ENCODE results near the gene HOXA11.

Gene HOXA11

GRCh38 chr7:27186668-27187474, 1.8 kb upstream of the HOXA11 start:
- no peak overlapping the region for H3K27ac ChIP-seq (ENCODE audit: low read length)
- no peak overlapping the region for H3K4me3 ChIP-seq (ENCODE audit: low read depth in 1 of 2, low read length in 2 of 2)
- no peaks in the 10 kb centered on the region for H3K36me3 ChIP-seq (ENCODE audit: insufficient read depth, low read length)
- no peaks in the 10 kb centered on the region for H4K20me1 ChIP-seq (ENCODE audit: insufficient read depth, low read length)
- TF ChIP-seq EZH2 (IDR thresholded peaks at IDR 0.05; ENCODE audit: borderline replicate concordance, low read depth, low read length, severe bottlenecking) = no peak
- TF ChIP-seq CTCF (IDR thresholded peaks at IDR 0.05; ENCODE audit: borderline replicate concordance, extremely low read depth, low read length, poor library complexity, severe bottlenecking) = no peak
- H3K27me3 ChIP-seq (ENCODE audit: insufficient read depth, low read length, poor library complexity) = peaks cover 14% of the 10 kb centered on the region
- H3K79me2 ChIP-seq (ENCODE audit: insufficient read depth, low read length) = no peaks in the 10 kb centered on the region
- no peak overlapping the region; the same call in 1 of the 2 replicates for H3K4me2 ChIP-seq (ENCODE audit: insufficient read depth, low read length)
- no peaks in the 10 kb centered on the region for H3K9me3 ChIP-seq (ENCODE audit: insufficient read depth, low read length, severe bottlenecking)
- no peak for DNase-seq
- no peak for ATAC-seq (ENCODE audit: insufficient read depth, low read depth)
- no peak overlapping the region for H3K9ac ChIP-seq (ENCODE audit: low read depth, low read length)
- peaks cover 18% of the 10 kb centered on the region for H3K4me1 ChIP-seq (ENCODE audit: insufficient read depth, low read length)
- no peak overlapping the region for H2AFZ ChIP-seq (ENCODE audit: low read depth, low read length)

DNA sequence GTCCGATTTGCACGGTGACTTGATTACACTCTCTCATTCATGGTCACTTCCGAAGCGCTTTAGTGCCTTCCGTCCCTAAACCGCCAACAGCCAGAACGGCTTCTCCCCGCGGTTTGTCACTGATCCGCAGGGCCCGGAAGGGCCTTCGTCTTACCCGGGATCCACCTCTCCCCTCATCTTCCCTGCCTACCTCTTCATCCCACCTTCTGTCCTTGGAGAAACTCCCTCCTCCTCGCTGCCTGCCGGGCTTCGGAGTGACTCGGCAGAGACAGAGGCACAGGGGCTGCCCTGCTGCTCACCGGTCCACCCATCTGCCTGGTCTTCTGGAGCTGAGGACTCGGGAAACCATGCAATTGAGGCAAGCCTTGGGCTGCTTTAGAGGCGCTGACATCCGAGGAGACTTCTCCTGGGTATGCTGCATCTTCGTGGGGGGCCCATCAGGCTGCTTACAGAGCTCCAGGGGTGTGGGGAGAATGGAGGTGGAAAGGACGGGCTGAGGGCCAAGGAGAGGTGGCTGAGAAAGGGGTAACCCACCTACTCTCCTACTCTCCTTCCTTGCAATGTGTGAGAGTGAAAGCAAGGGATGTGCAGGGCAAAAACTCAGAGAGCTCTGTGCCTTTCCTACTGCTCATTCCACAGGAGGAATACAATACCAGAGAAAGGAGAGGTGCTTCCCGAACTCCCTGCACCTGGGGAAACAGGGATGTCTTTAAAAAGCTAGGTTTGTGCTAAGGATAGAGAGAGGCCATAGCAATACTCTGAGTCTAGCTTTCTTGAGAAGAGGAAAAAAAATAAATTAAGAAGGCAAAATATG, 1.0 kb upstream of the HOXA11 start:
- Histone ChIP-seq H2AFZ (ENCODE audit: low read depth, low read length) (no peak overlapping the region), H3K4me2 (ENCODE audit: insufficient read depth, low read length) (no peak overlapping the region), H3K9me3 (ENCODE audit: insufficient read depth, low read length, severe bottlenecking) (no peaks in the 10 kb centered on the region), H3K79me2 (ENCODE audit: insufficient read depth, low read length) (no peaks in the 10 kb centered on the region), H3K4me3 (ENCODE audit: low read depth in 1 of 2, low read length in 2 of 2) (no peak overlapping the region), H3K27ac (ENCODE audit: low read length) (no peak overlapping the region), H4K20me1 (ENCODE audit: insufficient read depth, low read length) (no peaks in the 10 kb centered on the region), H3K9ac (ENCODE audit: low read depth, low read length) (no peak overlapping the region), H3K27me3 (ENCODE audit: insufficient read depth, low read length, poor library complexity) (peaks cover 14% of the 10 kb centered on the region), H3K4me1 (ENCODE audit: insufficient read depth, low read length) (peaks cover 18% of the 10 kb centered on the region), H3K36me3 (ENCODE audit: insufficient read depth, low read length) (no peaks in the 10 kb centered on the region)
- ATAC-seq (ENCODE audit: insufficient read depth, low read depth) = no peak
- DNase-seq = no peak
- TF ChIP-seq EZH2 (IDR thresholded peaks at IDR 0.05; ENCODE audit: borderline replicate concordance, low read depth, low read length, severe bottlenecking) = no peak
- no peak for TF ChIP-seq CTCF (IDR thresholded peaks at IDR 0.05; ENCODE audit: borderline replicate concordance, extremely low read depth, low read length, poor library complexity, severe bottlenecking)

GRCh38 chr7:27184337-27185012, 557 bp downstream of the HOXA11 start:
- no peak for ATAC-seq (ENCODE audit: insufficient read depth, low read depth)
- Histone ChIP-seq H3K9me3 (ENCODE audit: insufficient read depth, low read length, severe bottlenecking) (no peaks in the 10 kb centered on the region), H2AFZ (ENCODE audit: low read depth, low read length) (no peak overlapping the region), H3K27ac (ENCODE audit: low read length) (no peak overlapping the region), H3K36me3 (ENCODE audit: insufficient read depth, low read length) (no peaks in the 10 kb centered on the region), H3K27me3 (ENCODE audit: insufficient read depth, low read length, poor library complexity) (peaks cover 14% of the 10 kb centered on the region), H3K4me3 (ENCODE audit: low read depth in 1 of 2, low read length in 2 of 2) (no peak overlapping the region), H4K20me1 (ENCODE audit: insufficient read depth, low read length) (no peaks in the 10 kb centered on the region), H3K9ac (ENCODE audit: low read depth, low read length) (no peak overlapping the region), H3K79me2 (ENCODE audit: insufficient read depth, low read length) (no peaks in the 10 kb centered on the region), H3K4me2 (ENCODE audit: insufficient read depth, low read length) (no peak overlapping the region), H3K4me1 (ENCODE audit: insufficient read depth, low read length) (peaks cover 18% of the 10 kb centered on the region)
- TF ChIP-seq EZH2 (IDR thresholded peaks at IDR 0.05; ENCODE audit: borderline replicate concordance, low read depth, low read length, severe bottlenecking) = no peak
- no peak for TF ChIP-seq CTCF (IDR thresholded peaks at IDR 0.05; ENCODE audit: borderline replicate concordance, extremely low read depth, low read length, poor library complexity, severe bottlenecking)
- no peak for DNase-seq

All from DND-41 (cell line).